IPS-15b (cell line): ENCODE data around the gene MAST3.
A peak's percentile ranks its signal among the peaks of the same experiment; 100 is the strongest.

Experiments
- H3K27me3 ChIP-seq: one replicate; pipeline ENCODE4 v1.6.1; 2013; ENCODE audit warnings: low read length; ENCODE audit not compliant: control insufficient read depth, insufficient read depth
- H3K36me3 ChIP-seq: one replicate; pipeline ENCODE4 v1.6.1; 2013; ENCODE audit warnings: low read length; ENCODE audit not compliant: control insufficient read depth, insufficient read depth
- H3K4me1 ChIP-seq: one replicate; pipeline ENCODE4 v1.6.1; 2013; ENCODE audit warnings: mild to moderate bottlenecking, low read length; ENCODE audit not compliant: control insufficient read depth, insufficient read depth
- H3K4me3 ChIP-seq: one replicate; pipeline ENCODE4 v1.5.1; 2013; ENCODE audit warnings: low read depth, low read length
- H3K9ac ChIP-seq: one replicate; pipeline ENCODE4 v1.6.1; 2013; ENCODE audit warnings: low read depth, mild to moderate bottlenecking, low read length
- H3K9me3 ChIP-seq: one replicate; pipeline ENCODE4 v1.6.1; 2013; ENCODE audit warnings: mild to moderate bottlenecking, low read length; ENCODE audit not compliant: control insufficient read depth, insufficient read depth

The MAST3 gene

GRCh38 chr19:18097217-18097992 lies at the start of gene MAST3:
MAST3 (plus strand) TSS chr19:18097778; CDS start chr19:18097793, 15 bp downstream.
- Histone ChIP-seq H3K4me3 (peak within 1 kb of the TSS; percentile 45), H3K9ac (no peak within 1 kb of the TSS), H3K4me1 (no peaks in the 10 kb centered on the region), H3K27me3 (peaks cover 5% of the 10 kb centered on the region), H3K36me3 (no peaks in the 10 kb centered on the region), H3K9me3 (no peaks in the 10 kb centered on the region)

- no peak overlapping the region for H3K9ac ChIP-seq
- H3K36me3 ChIP-seq: no peaks in the 10 kb centered on the region
- H3K9me3 ChIP-seq: no peaks in the 10 kb centered on the region
- no peak overlapping the region for H3K4me3 ChIP-seq
- H3K27me3 ChIP-seq: no peaks in the 10 kb centered on the region
- no peaks in the 10 kb centered on the region for H3K4me1 ChIP-seq
Observed at GRCh38 chr19:18049385-18049784, 48.2 kb upstream of the MAST3 start.

GRCh38 chr19:18051887-18052286 lies 45.7 kb upstream of the MAST3 start:
- no peaks in the 10 kb centered on the region for H3K4me1 ChIP-seq
- no peaks in the 10 kb centered on the region for H3K9me3 ChIP-seq
- no peaks in the 10 kb centered on the region for H3K27me3 ChIP-seq
- no peaks in the 10 kb centered on the region for H3K36me3 ChIP-seq
- peak overlapping the region; percentile 26 for H3K4me3 ChIP-seq
- no peak overlapping the region for H3K9ac ChIP-seq

GRCh38 chr19:18053576-18054219 lies 43.9 kb upstream of the MAST3 start:
- Histone ChIP-seq H3K36me3 (no peaks in the 10 kb centered on the region), H3K4me3 (no peak overlapping the region), H3K9ac (no peak overlapping the region), H3K27me3 (no peaks in the 10 kb centered on the region), H3K4me1 (no peaks in the 10 kb centered on the region), H3K9me3 (no peaks in the 10 kb centered on the region)

- Histone ChIP-seq H3K27me3 (no peaks in the 10 kb centered on the region), H3K9ac (no peak overlapping the region), H3K4me1 (no peaks in the 10 kb centered on the region), H3K36me3 (no peaks in the 10 kb centered on the region), H3K9me3 (no peaks in the 10 kb centered on the region), H3K4me3 (no peak overlapping the region)
Observed at GRCh38 chr19:18055967-18056366, 41.6 kb upstream of the MAST3 start.

GRCh38 chr19:18057557-18057956 lies 40.0 kb upstream of the MAST3 start:
- H3K36me3 ChIP-seq: no peaks in the 10 kb centered on the region
- H3K27me3 ChIP-seq: no peaks in the 10 kb centered on the region
- H3K9ac ChIP-seq: no peak overlapping the region
- H3K4me3 ChIP-seq: no peak overlapping the region
- H3K9me3 ChIP-seq: no peaks in the 10 kb centered on the region
- no peaks in the 10 kb centered on the region for H3K4me1 ChIP-seq

GRCh38 chr19:18058208-18059009 lies 39.2 kb upstream of the MAST3 start:
- no peaks in the 10 kb centered on the region for H3K27me3 ChIP-seq
- peak overlapping the region; percentile 76 for H3K9ac ChIP-seq
- no peaks in the 10 kb centered on the region for H3K4me1 ChIP-seq
- H3K4me3 ChIP-seq: peak overlapping the region; percentile 37
- H3K9me3 ChIP-seq: no peaks in the 10 kb centered on the region
- H3K36me3 ChIP-seq: no peaks in the 10 kb centered on the region

- Histone ChIP-seq H3K36me3 (no peaks in the 10 kb centered on the region), H3K4me1 (no peaks in the 10 kb centered on the region), H3K27me3 (no peaks in the 10 kb centered on the region), H3K9ac (no peak overlapping the region), H3K4me3 (no peak overlapping the region), H3K9me3 (no peaks in the 10 kb centered on the region)
Observed at GRCh38 chr19:18059297-18059696, 38.3 kb upstream of the MAST3 start.

- H3K36me3 ChIP-seq: no peaks in the 10 kb centered on the region
- H3K4me3 ChIP-seq: no peak overlapping the region
- no peaks in the 10 kb centered on the region for H3K9me3 ChIP-seq
- H3K9ac ChIP-seq: no peak overlapping the region
- no peaks in the 10 kb centered on the region for H3K27me3 ChIP-seq
- H3K4me1 ChIP-seq: no peaks in the 10 kb centered on the region
Observed at GRCh38 chr19:18059902-18060301, 37.7 kb upstream of the MAST3 start.

GRCh38 chr19:18060472-18060871 lies 37.1 kb upstream of the MAST3 start:
- Histone ChIP-seq H3K9me3 (no peaks in the 10 kb centered on the region), H3K4me1 (no peaks in the 10 kb centered on the region), H3K36me3 (no peaks in the 10 kb centered on the region), H3K4me3 (no peak overlapping the region), H3K9ac (no peak overlapping the region), H3K27me3 (no peaks in the 10 kb centered on the region)

GRCh38 chr19:18062028-18062427 lies 35.5 kb upstream of the MAST3 start:
- Histone ChIP-seq H3K9me3 (no peaks in the 10 kb centered on the region), H3K4me1 (no peaks in the 10 kb centered on the region), H3K4me3 (no peak overlapping the region), H3K9ac (no peak overlapping the region), H3K27me3 (no peaks in the 10 kb centered on the region), H3K36me3 (no peaks in the 10 kb centered on the region)
